ENCODE data around the gene GPR176. TPM values are rescaled to one million over a fixed set of nuclear protein-coding genes. Genes with fewer than 3 reads are reported as not detected.
A peak's percentile ranks its signal among the peaks of the same experiment; 100 is the strongest.

GPR176 gene
- total RNA-seq, 1 donor from 2014 or later, result 52.0 TPM

DNA sequence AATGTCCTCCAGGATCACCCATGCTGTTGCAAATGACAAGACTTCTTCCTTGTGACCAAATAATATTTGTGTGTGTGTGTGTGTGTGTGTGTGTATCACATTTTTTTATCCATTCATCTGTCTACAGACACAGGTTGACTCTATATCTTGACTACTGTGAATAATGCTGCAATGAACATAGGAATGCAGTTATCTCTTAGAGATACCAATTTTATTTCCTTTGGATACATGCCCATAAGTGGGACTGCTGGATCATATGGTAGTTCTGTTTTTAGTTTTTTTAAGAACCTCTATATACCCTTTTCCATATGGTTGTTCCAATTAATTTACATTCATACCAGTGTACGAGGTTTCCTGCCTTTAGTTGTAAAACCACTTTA, 41.7 kb downstream of the GPR176 start:
- TF ChIP-seq, protein P1, sequence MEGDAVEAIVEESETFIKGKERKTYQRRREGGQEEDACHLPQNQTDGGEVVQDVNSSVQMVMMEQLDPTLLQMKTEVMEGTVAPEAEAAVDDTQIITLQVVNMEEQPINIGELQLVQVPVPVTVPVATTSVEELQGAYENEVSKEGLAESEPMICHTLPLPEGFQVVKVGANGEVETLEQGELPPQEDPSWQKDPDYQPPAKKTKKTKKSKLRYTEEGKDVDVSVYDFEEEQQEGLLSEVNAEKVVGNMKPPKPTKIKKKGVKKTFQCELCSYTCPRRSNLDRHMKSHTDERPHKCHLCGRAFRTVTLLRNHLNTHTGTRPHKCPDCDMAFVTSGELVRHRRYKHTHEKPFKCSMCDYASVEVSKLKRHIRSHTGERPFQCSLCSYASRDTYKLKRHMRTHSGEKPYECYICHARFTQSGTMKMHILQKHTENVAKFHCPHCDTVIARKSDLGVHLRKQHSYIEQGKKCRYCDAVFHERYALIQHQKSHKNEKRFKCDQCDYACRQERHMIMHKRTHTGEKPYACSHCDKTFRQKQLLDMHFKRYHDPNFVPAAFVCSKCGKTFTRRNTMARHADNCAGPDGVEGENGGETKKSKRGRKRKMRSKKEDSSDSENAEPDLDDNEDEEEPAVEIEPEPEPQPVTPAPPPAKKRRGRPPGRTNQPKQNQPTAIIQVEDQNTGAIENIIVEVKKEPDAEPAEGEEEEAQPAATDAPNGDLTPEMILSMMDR (IDR thresholded peaks at IDR 0.05; ENCODE audit: insufficient read depth, low read length, poor library complexity, severe bottlenecking), result no peak
- no peak for DNase-seq (ENCODE audit: low read depth)

DNA sequence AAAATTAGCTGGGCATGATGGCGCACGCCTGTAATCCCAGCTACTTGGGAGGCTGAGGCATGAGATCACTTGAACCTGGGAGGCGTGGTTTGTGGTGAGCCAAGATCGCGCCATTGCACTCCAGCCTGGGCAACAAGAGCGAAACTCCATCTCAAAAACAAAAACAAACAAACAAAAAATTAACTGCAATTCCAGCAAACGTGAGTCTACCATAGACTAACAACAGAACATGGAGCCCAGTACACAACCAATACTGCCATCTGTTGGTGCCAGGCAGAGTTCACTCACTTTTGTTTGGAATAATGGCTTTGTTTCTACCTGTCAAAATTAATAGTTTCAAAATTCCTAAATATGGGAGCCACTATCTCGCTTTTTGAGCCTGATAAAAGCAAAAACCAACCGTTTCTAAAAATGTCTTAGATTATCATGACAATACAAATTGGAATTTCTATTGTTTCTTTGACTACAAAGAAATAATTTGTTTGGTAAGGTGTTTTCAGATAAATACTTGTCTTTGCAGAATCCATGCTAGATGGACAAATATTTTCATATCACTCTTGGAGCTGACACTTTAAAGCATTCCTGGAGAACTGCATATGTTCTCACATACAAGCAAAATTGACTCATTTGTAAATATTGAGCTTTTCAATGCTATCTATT, 45.0 kb downstream of the GPR176 start:
- H3K4me3 ChIP-seq (ENCODE audit: low read depth, low read length), result no peak overlapping the region
- no peak for DNase-seq (ENCODE audit: low read depth)
- TF ChIP-seq, protein P1 (IDR thresholded peaks at IDR 0.05; ENCODE audit: insufficient read depth, low read length, poor library complexity, severe bottlenecking), result peak; percentile 64

More for the DNA sequence above, 41.7 kb downstream of the GPR176 start:
- Histone ChIP-seq H3K36me3 (ENCODE audit: control insufficient read depth, insufficient read depth, low read length) (no peaks in the 10 kb centered on the region), H3K27me3 (ENCODE audit: control insufficient read depth, insufficient read depth, low read length) (no peaks in the 10 kb centered on the region), H3K4me3 (ENCODE audit: low read depth, low read length) (no peak overlapping the region)

DNA sequence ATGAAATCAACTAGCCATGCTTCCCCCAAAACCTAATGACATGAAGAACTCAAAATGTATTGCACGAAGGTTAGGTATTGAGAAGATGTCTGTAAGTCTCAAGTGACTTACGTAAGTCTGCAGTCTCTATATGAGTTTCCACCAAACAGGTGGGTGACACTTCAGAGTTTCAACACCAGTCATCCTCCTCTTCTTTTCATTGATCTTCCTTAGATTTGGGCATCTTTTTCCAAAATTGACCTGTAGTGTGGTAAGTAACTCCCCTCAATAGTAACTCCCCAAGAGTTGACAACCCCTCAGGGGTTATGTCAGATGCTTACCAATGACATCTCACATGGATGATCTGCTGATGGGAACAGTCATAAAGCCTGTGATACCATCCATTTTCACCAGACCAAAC, 46.1 kb downstream of the GPR176 start:
- DNase-seq (ENCODE audit: low read depth), result no peak
- Histone ChIP-seq H3K27me3 (ENCODE audit: control insufficient read depth, insufficient read depth, low read length) (no peaks in the 10 kb centered on the region), H3K36me3 (ENCODE audit: control insufficient read depth, insufficient read depth, low read length) (no peaks in the 10 kb centered on the region), H3K4me3 (ENCODE audit: low read depth, low read length) (no peak overlapping the region)
- TF ChIP-seq, protein P1 (IDR thresholded peaks at IDR 0.05; ENCODE audit: insufficient read depth, low read length, poor library complexity, severe bottlenecking), result no peak

More for the DNA sequence above, 45.0 kb downstream of the GPR176 start:
- H3K36me3 ChIP-seq (ENCODE audit: control insufficient read depth, insufficient read depth, low read length), result no peaks in the 10 kb centered on the region
- no peaks in the 10 kb centered on the region for H3K27me3 ChIP-seq (ENCODE audit: control insufficient read depth, insufficient read depth, low read length)

DNA sequence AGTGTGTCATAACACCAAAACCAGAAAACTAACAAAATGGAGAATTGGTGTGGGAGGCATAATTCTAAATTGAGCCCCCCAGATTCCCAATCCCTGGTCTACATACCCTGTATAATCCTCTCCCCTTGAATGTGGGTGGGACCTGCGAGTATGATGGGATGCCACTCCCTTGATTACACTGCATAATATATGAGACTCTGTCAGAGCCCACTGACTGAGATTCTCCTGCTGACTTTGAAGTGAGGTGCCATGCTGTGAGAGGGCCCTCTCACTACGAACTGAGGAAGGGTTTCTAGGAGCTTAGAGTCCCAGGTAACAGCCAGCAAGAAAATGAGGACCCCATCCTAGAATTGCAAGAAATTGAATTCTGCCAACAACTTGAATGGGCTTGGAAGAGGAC, 49.5 kb downstream of the GPR176 start:
- Histone ChIP-seq H3K4me3 (ENCODE audit: low read depth, low read length) (no peak overlapping the region), H3K36me3 (ENCODE audit: control insufficient read depth, insufficient read depth, low read length) (no peaks in the 10 kb centered on the region), H3K27me3 (ENCODE audit: control insufficient read depth, insufficient read depth, low read length) (no peaks in the 10 kb centered on the region)
- DNase-seq (ENCODE audit: low read depth), result no peak
- TF ChIP-seq, protein P1 (IDR thresholded peaks at IDR 0.05; ENCODE audit: insufficient read depth, low read length, poor library complexity, severe bottlenecking), result no peak

DNA sequence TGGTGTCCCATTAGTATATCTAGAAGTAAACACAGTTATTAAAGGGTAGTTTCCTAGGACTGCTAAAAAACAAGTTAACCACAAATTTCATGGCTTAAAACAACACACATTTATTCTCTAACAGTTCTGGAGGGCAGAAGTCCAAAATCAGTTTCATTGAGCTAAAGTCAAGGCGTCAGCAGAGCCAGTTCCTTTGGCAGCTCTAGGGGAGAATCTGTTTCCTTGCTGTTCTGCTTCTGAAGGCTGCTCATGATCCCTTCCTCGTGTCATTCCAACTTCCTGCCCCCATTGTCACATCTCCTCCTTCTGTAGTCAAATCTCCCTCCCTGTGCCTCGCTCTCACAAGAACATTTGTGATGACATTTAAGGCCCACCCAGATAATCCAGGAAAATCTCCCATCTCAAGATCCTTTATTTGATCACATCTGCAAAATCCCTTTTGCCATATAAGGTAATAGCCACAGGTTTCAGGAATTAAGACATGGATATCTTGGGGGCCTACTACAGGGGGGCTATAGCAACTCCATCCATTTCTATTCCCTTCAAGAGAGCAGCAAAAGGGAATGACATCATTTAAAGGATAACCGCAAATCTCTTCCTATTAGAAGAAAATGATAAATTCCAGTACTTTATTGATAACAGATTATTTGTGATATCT, 50.1 kb downstream of the GPR176 start:
- H3K27me3 ChIP-seq (ENCODE audit: control insufficient read depth, insufficient read depth, low read length), result no peaks in the 10 kb centered on the region
- TF ChIP-seq, protein P1 (IDR thresholded peaks at IDR 0.05; ENCODE audit: insufficient read depth, low read length, poor library complexity, severe bottlenecking), result no peak
- no peaks in the 10 kb centered on the region for H3K36me3 ChIP-seq (ENCODE audit: control insufficient read depth, insufficient read depth, low read length)
- DNase-seq (ENCODE audit: low read depth), result no peak
- no peak overlapping the region for H3K4me3 ChIP-seq (ENCODE audit: low read depth, low read length)
